ENCODE data around the gene NAV2.
A peak's percentile ranks its signal among the peaks of the same experiment; 100 is the strongest.
"Not testable (repeated sequence)": the region's sequence is repeated elsewhere in the genome, so short reads cannot be mapped to it uniquely, and the experiment has no call there.

The NAV2 gene

DNA sequence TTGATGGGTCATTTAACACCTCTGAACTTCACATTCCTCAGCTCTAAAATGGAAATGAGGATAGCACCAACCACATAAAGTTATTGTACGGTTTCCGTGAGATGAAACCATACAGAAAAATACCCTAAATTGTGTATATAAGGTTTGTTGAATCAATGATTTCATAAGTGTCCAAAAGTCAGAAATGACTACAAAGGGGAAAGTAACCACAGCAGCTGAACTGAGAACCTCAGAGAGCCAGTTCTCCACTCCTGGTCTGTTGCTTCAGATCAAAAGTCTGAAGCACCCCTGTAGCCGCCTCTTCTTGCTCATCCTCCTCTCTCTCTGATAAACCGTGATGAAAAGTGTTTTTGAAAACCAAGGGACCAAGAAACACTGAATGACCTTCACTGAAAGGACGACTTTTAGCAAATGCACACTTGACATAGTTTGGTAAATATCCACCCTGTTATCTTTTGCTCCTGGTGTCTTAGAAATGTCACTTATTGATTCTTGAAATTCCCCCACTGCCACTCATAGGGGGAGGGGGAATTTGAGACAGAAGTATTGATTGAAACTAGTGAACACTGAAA, 194.5 kb downstream of the NAV2 start:
- DNase-seq = no peak

DNA sequence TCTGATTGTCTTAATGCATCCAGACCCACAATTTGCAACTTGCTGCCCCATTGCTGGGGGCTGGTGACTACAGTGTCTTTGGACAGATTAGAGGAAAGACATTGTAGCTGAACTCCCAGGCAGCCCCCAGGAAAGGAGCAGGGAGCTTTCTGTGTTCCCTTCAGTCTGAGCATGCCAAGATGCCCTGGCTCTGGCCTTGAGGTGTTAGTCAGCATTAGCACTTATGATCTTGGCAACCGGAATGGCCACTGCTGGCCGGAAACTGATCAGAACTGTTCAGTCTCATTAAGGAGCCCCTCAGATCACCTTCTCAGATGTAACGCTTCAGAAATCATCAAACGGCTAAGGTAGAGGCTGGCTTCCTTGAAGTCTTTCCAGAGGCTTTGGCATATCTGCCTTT, 195.2 kb downstream of the NAV2 start:
- no peak for DNase-seq

DNA sequence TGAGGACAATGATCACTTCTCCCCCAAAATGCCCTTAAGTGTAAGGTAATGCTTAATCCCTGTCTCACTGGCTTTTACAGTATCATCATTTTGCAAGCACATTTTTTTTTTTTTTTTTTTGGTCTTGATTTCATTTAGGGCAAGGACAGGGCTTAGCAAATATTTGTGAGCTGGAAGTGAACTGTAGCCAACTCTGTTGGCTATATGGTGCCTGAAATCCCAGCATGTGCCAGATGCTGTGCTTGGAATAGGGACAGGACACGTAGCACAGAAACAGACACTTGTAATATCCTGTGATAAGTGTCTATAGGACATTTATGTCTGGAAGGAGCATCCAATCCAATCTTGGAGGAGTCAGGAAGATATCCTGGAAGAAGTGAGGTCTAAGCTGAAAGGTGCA, 198.3 kb downstream of the NAV2 start:
- DNase-seq = peak; percentile 55

DNA sequence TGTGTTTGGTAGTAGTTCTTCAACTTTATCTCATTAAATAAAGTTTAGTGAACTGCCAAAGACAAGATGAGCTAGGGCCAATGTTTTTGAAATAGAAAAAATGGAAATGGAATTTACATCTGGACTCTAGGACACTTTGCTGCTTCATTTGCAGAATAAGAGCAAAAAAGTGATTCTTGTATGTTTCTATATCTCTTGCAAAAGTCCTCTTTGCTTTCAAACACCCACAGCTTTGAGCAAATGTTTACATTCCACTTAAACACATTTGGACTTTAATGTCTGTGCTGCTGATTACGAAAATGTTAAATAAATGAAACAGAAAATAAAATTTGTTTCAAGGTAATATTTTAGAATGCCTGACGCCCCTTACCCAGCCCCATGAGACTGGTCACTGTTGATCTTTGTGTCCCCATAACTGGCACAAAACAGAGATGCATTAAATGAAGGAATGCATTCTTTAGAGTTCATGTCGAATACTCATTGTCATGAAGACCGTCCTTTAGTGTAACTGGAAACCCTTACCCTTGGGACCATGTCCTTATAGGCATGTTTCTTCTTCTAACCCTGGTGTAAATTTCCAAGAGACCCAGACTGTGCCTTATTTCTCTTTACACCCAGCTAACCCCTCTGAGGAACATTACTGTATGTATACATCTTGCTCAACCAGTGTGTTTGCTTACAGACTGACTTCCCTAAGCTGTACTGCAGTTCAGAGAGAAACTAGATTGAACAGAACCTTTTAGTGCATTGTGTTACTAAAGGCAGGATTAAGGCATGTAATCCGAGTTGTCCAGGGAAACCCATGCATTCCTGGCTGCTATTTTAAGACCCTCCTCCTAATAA, 199.7 kb downstream of the NAV2 start:
- peak; percentile 47 for DNase-seq

DNA sequence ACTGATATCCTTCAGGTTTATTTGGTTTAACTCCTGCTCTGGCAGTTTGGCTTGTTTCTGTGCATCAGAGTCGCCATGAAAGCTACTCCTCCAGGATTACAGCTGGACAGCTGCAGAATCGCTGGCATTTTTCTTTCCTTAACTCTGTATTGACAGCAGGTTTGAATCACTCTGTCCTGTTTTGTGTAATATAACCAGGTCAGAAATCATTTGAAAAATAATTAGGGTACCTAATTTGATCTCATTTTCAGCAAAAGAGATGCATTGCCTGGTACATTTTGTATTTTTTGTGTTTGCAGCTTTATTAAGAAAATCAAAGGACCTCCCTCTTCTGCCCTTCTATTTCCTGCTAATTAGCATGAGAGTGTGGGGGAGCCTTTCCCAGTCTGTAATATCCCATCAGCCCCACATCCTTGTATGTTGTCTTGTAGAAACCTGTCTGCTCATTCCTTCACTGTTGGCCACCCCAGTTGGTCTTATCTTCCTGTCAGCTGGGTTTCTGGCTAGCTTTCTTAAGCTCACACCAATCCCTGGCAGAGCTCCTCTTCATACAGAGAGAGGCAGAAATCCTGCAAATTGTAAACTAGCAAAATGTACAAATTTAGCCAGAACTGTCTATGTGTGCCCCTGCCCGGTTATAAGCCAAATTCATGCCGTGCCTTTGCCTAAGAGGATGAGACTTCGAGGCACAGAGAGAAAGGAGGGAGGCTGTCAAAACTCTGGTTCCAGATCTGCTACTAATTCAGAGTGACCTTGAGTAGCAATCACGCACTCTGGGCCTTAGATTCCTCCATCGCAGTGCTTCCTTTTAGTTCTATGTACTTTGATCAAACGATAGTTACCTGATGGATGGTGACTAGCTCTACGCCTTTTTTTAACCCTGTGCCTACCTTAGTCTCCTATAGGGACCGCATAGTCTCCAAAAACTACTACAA, 200.6 kb downstream of the NAV2 start:
- DNase-seq = no peak

DNA sequence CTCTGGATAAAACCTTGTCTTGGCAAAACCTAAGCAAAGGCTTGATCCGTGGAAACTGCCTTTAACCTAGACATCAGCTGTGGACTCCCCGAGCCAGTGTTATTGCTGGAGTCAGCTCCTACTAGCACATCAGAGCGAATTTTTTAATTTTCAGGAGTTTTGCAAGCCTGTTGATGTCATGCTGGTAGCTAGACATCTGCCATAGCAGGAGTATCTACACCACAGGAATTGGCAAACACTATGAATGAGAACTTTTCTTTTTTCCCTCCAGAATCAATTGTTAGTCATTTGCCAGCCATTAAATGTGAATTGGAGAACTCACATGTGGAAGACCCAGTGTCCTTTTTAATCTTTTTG, 201.2 kb downstream of the NAV2 start:
- no peak for DNase-seq

DNA sequence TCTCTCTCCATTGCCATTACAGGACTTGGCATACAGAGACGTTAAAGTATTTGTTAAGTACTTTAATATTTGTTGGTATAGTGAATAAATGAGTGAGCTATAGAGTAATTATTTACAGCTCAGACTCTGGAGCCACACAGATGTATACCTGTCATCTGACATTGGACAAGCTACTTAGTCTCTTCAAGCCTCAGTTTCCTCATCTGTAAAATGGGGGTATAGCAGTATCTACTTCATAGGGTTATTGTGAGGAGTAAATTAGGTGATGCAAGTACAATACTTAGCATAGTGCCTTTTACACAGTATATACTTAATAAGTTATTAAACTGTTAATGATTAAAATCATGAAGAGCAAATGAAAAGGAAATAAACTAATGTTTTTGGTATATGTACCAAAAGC, 203.2 kb downstream of the NAV2 start:
- no peak for DNase-seq

DNA sequence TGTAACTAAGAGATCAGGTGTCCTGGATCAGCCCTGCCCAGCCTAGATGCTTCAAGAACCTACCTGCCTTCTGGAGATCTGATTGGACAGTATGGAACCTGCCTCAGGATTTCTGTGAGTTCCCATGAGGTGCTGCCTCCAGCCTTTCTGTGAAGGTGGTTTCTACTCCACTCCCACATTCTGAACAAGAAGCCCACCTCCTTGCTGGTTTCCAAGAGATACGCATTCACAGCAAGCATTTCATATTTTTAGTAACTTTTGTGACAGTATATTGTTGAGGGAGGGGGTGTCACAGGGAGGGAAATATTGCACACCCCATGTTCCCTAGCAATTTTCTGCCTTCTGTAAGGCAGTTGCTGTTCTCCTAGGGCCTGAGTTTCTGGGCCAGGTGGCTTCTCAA, 204.4 kb downstream of the NAV2 start:
- DNase-seq = no peak

DNA sequence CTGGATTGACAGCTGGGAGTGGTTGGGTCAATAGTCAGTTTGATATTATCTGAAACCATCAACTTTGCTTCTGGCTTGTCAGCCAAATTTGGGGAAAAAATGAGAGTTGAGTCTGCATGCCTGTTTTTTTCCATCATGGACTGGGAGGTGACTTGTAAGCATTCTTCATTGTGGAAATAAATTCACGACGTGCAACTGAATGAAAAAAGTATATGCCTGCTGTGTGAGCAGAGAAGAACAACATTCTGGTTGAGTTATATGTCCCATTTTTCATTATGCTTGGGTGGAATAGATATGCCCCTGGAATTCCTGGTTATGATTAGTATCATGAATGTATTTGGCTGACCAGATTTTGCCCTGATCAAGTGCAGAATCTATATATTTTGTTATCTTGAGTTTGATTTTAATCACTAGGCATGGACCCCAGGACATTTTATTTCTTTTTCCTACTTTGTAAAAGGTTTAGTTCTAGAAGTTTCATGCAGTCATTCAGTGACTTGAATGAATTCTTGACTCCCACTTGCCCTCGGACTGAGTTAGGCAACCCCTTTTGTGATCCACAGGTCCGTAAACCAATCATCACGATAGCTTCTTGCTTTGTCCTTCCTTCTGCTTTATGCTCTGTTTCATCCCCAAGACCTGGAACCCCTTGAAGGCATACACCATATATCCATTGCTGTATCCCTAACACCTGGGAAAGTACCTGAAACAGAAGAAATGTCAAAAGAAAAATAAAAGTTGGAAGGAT, 205.8 kb downstream of the NAV2 start:
- DNase-seq = no peak

DNA sequence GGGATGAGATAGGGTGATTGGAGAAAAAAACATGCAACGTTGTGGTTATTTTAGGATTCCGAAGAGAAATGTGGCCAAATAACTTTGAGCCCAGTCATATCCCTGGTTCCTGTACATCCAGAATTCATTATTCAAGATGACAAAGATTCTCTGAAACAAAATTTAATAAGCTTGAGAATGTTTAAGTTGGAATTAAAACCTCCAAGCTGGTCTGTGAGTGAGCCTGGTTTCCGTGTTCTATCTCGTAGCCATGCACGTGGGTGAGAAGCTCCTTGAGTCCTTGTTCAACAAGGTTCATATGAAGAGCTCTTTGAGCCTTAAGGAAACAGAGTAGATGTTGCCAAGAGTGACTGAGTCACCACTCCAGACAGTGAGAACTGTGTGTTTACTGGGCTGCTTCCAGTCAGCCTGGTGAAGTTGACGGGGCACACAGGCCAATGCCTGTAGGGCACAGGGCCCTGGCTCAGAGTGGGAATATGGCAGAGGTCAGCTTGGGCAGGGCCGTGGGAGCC, 206.5 kb downstream of the NAV2 start:
- peak; percentile 96 for DNase-seq

DNA sequence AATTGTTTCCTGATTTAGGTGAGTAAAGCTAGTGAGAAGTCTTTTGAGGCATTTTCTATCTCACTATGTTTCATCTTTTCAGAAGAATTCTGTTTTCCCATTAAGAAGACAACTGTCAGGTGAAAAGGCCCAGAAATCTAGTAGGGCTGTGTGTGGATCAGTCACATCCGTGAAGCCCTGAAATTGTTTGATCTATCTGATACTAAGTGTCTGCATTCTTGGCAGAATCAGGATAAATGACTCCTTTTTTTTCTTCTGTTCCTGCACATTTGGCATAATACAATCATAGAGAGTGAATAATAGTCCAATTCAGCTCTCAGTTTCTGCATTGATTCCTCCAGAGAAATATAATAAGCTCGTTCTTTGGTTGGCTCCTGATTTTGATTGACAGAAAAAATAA, 208.3 kb downstream of the NAV2 start:
- DNase-seq = no peak

DNA sequence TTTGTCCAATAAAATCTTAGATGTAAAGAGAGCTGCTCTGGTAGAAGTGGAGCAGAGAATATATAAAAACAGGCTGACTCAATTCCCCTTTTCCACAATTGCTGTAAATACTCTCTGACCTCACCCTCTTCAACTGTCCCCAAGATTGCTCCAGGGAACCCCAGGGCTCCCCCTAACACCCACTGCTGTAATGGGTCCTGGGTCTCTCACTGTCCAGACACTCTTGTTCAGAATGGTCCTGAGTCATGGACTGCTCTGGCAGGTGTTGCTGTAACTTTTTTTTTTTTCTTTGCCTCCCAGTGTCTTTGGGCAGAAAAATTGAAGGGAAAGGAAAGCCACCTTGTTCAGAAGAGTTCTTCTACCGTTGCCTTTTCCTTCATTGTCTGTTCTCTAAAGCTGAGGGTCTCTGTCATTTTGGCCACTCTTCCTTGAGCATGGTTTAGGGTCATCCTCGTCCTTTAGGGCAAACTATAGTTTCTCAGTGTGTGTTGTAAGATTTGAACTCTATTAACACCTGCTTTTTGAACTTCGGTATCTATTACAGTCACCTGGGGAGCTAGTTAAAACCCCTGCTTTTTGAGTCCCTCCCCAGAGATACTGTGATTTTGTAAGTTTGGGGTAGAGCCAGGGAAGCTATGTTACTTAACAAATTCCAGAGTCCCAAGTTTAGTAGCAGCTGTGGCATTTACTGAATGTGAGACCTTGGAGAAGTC, 209.5 kb downstream of the NAV2 start:
- DNase-seq = peak; percentile 36

DNA sequence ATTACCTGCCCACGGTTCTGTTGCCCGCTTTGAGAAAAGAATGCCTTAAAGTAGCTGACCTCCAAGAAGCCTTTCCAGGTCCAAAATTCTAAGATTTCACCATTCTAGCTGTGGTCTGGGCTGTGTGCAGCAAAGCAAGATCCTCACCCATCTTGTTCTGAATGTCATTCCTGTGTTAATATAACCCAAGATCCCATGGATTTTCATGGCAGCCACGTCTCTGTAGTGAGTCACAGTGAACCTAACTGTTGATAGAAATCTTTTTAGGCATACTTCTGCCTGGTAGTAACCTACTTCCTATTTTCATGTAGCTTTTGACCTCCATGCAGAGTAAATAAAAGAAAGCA, 210.0 kb downstream of the NAV2 start:
- no peak for DNase-seq

DNA sequence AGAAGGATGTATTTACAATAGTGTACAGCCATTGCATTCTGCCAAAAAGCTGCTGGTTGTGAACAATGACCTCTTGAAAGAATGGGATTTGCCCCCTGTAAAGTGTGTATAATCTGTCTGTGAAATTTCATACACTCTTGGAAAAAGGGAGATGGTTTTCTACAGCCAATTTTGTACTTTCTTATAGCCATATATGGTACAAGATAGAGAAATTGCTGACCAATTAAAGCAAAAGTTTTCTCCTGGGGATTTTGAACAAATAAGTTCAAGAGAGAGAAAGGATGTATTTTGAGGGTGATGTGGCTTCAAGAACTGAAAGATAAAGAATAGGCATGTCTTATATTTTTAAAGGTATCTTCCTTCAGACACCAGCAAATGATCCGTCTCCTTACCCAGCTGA, 211.0 kb downstream of the NAV2 start:
- DNase-seq = no peak

DNA sequence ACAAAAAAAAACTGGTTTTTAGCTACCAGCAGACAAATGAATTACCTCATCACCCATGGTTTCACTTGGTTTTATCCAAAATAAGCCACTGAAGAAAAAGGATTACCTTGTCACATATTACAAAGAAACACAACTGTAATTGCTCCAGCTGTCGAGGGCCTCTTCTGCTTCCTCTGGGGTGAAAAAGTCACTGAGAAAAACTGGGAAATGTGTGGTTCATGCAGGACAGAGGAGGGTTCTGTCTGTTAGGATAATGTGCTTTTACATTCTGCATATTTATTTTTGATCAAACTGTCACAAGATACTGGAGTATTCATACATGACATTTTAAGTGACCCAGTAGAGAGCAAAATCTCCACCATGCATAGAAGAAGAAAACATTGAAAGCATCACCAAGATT, 211.7 kb downstream of the NAV2 start:
- DNase-seq = no peak

DNA sequence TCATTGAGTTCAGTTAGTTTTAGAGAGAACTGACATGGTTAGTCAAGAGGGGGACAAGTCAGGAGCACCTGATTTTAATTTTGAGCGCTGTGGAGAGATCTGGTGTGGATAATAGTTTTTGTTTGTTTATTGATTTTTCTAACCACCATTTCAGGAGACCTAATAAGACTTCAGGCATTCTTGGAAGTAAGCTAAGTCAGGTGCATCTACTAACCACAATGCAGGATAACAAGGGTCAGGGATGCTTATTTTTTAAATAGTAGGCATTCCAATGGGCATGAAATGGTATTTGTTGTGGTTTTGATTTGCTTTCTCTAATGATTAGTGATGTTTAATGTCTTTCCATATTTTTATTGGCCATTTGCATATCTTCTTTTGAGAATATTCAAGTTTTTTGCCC, 212.1 kb downstream of the NAV2 start:
- DNase-seq = no peak

DNA sequence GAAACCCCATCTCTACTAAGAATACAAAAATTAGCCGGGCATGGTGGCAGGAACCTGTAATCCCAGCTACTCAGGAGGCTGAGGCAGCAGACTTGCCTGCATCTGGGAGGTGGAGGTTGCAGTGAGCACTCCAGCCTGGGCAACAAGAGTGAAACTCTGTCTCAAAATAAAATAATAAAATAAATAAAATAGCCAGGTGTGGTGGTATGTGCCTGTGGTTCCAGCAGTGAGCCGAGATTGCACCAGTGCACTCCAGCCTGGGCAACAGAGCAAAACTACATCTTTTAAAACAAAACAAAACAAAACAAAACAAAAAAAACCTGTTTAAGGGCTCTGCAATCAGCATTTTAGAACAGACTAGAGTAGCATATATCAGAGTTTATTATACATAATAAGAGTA, 214.8 kb downstream of the NAV2 start:
- not testable (repeated sequence) for DNase-seq

DNA sequence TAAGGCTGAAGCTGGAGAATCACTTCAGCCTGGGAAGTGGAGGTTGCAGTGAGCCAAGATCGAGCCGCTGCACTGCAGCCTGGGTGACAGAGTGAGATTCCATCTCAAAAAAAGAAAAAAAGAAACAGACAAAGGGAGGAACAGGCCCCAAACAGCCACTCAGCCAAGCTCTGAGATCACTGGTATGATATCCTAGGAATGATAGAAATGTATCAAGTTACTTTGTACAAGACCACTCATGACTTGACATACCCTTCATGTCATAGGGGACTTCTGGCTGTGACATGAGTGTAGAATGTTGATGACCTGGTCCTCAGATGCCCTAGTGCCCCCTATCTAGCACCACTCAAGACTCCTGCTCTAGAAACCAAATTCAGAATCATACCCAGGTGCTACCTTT, 216.5 kb downstream of the NAV2 start:
- DNase-seq = no peak

DNA sequence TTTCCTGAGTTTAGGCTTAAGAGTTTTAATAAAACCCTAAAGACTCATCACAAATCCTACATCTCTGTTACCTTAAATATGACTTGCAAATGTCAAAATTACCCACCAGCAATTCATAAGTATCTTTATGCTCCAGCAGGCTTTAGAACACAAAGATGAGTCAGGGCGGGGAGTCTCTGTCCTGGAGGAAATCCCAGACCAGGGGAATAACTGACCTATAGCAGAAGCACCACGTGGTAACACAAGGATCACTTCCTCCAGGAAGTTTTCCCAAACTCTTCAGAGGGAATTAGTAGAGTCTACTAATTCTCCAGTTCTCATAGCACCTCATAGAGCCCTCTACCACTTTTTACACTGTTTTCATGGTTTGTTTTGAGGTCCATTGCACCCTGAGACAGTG, 217.0 kb downstream of the NAV2 start:
- DNase-seq = no peak

DNA sequence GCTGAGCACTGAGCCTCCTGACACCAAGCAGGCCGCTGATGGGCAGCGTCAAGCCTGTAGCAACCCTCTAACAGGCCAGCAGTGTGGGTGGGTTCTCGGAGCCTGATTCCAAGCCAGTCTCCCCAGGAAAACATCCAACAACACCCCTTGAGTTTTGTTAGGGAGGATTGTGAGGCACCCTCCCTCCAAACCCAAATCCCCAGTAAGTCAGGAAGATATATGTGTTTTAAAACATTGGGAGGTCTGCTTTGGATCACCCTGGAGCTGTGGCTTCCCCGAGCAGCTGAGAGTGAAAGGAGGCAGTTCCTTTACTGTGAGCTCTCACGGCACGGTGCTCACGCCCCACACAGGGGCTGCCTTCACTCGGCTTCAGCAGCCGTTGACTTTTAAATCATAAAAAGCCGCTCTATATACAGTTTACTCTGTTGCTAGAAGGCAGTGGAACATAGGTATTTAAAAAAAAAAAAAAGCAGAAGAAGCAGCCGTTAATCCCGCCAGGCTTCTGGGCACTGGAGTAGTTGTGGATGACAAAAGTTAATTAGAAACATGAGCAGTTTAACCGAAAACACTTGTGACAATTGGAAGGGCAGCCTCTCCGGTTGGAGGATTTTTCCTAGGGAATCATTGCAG, 218.6 kb downstream of the NAV2 start:
- no peak for DNase-seq

DNA sequence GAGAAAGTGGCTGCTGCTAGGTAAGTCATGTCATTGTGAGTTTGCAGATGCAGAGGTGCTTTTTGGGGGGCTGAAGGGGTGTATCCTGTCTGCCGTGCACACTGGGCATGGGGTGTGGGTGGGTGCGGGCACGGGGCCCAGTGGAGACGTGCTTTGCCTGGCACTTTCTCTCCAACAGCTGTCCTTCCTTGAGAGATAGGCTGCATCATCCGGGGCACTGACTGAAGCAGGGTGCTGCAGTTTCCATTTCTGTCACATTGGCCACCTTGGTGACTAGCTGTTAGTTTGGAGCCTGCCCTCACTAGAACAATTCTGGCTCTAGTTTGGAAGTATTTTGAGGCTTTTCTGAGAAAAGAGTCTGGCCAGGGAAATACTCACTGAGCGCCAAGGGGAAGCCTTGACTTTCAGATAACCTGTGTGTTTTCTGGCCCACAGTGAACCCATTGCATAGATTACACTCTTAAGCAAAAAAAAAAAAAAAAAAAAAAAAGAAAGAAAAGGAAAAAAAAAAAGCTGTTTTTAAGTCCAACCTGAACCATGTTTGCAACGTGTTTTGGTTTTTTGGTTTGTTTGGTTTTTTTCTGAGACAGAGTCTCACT, 219.2 kb downstream of the NAV2 start:
- DNase-seq = no peak
